WTC11 (cell line): Measurements from ENCODE around the gene ANKMY1. TPM values are rescaled to one million over a fixed set of nuclear protein-coding genes. Genes with fewer than 3 reads are reported as not detected.

Source experiments
- ATAC-seq: fragments of 200-7000 bp; cut with Tn5 transposase; 2 replicates; pipeline ENCODE4 v1.10.0; 2021; ENCODE audit warnings: mild to moderate bottlenecking, moderate library complexity
- CTCF ChIA-PET: fragments of 300-600 bp; sonication (Branson Sonifier 250); formaldehyde crosslinking; loops from one replicate; lab custom pipeline; 2021; ENCODE audit warnings: antibody characterized with exemption; lab: Charles Lee
- POLR2A ChIA-PET: fragments of 350-600 bp; sonication (Branson Sonifier 250); formaldehyde crosslinking; loops from one replicate; lab custom pipeline; 2021; ENCODE audit warnings: antibody characterized with exemption; lab: Charles Lee
- DNase-seq: peaks from one replicate; pipeline ENCODE4 v3.0.0; 2021; ENCODE audit warnings: low spot score
- H3K27ac Mint-ChIP-seq: 2 replicates; pipeline ENCODE4 v1.8.0; 2021; ENCODE audit warnings: mixed read lengths
- H3K27me3 Mint-ChIP-seq: 2 replicates; pipeline ENCODE4 v1.8.0; 2021; ENCODE audit warnings: low read depth, mild to moderate bottlenecking, moderate library complexity, mixed read lengths
- H3K36me3 Mint-ChIP-seq: 2 replicates; pipeline ENCODE4 v1.8.0; 2021; ENCODE audit warnings: mixed read lengths
- H3K4me1 Mint-ChIP-seq: 2 replicates; pipeline ENCODE4 v1.8.0; 2022; ENCODE audit warnings: mixed read lengths
- H3K4me3 Mint-ChIP-seq: 2 replicates; pipeline ENCODE4 v1.8.0; 2021; ENCODE audit warnings: mild to moderate bottlenecking, moderate library complexity, mixed read lengths
- H3K9me3 Mint-ChIP-seq: 2 replicates; pipeline ENCODE4 v1.8.0; 2021; ENCODE audit warnings: mixed read lengths
- ATF1 ChIP-seq: sonication (generic); formaldehyde crosslinking; IDR thresholded peaks from 2 replicates; pipeline ENCODE4 v1.8.1; 2023; ENCODE audit warnings: mild to moderate bottlenecking, moderate library complexity, missing genetic modification reagents
- ATF6 ChIP-seq: sonication (generic); formaldehyde crosslinking; IDR thresholded peaks from 2 replicates; pipeline ENCODE4 v1.8.1; 2023; ENCODE audit warnings: mild to moderate bottlenecking, missing genetic modification reagents
- CREM ChIP-seq: sonication (generic); formaldehyde crosslinking; IDR thresholded peaks from 2 replicates; pipeline ENCODE4 v1.8.1; 2022; ENCODE audit warnings: mild to moderate bottlenecking, missing genetic modification reagents, moderate library complexity
- E2F4 ChIP-seq: sonication (generic); formaldehyde crosslinking; IDR thresholded peaks from 2 replicates; pipeline ENCODE4 v1.8.1; 2022; ENCODE audit warnings: low read depth, mild to moderate bottlenecking, moderate library complexity, missing genetic modification reagents, borderline replicate concordance
- ERG ChIP-seq: fragments of 250-450 bp; sonication (Bioruptor Pico); IDR thresholded peaks from 2 replicates; pipeline ENCODE4 v1.8.0; 2021; ENCODE audit warnings: mild to moderate bottlenecking
- ETV6 ChIP-seq: sonication (generic); formaldehyde crosslinking; IDR thresholded peaks from 2 replicates; pipeline ENCODE4 v1.8.1; 2022; ENCODE audit warnings: mild to moderate bottlenecking, missing genetic modification reagents
- FOXK1 ChIP-seq: sonication (generic); formaldehyde crosslinking; IDR thresholded peaks from 2 replicates; pipeline ENCODE4 v1.8.0; 2022; ENCODE audit warnings: mild to moderate bottlenecking, moderate library complexity, missing genetic modification reagents
- GABPB1 ChIP-seq: sonication (generic); formaldehyde crosslinking; IDR thresholded peaks from 2 replicates; pipeline ENCODE4 v1.8.1; 2023; ENCODE audit warnings: mild to moderate bottlenecking, missing genetic modification reagents
- GTF2I ChIP-seq: fragments of 250-450 bp; sonication (Bioruptor Pico); conservative IDR thresholded peaks from 2 replicates; pipeline ENCODE4 v1.4.0; 2021; ENCODE audit warnings: mild to moderate bottlenecking
- HMGA2 ChIP-seq: fragments of 250-450 bp; sonication (Bioruptor Pico); IDR thresholded peaks from 2 replicates; pipeline ENCODE4 v1.4.0; 2021; ENCODE audit warnings: mild to moderate bottlenecking, moderate library complexity
- IRF1 ChIP-seq: sonication (generic); formaldehyde crosslinking; IDR thresholded peaks from 2 replicates; pipeline ENCODE4 v1.8.0; 2023; ENCODE audit warnings: missing genetic modification reagents
- JUN ChIP-seq: sonication (generic); formaldehyde crosslinking; IDR thresholded peaks from 2 replicates; pipeline ENCODE4 v1.8.0; 2023; ENCODE audit warnings: mild to moderate bottlenecking, missing genetic modification reagents
- MLX ChIP-seq: sonication (generic); formaldehyde crosslinking; IDR thresholded peaks from 2 replicates; pipeline ENCODE4 v1.8.1; 2023; ENCODE audit warnings: mild to moderate bottlenecking, missing genetic modification reagents, moderate library complexity
- MXD4 ChIP-seq: fragments of 250-450 bp; sonication (Bioruptor Pico); IDR thresholded peaks from 2 replicates; pipeline ENCODE4 v1.8.0; 2021; ENCODE audit warnings: mild to moderate bottlenecking, moderate library complexity, borderline replicate concordance
- NFATC4 ChIP-seq: fragments of 250-450 bp; sonication (Bioruptor Pico); IDR thresholded peaks from 2 replicates; pipeline ENCODE4 v1.9.0; 2021; ENCODE audit warnings: mild to moderate bottlenecking
- NR2C2 ChIP-seq: sonication (generic); formaldehyde crosslinking; IDR thresholded peaks from 2 replicates; pipeline ENCODE4 v1.8.0; 2022; ENCODE audit warnings: mild to moderate bottlenecking, missing genetic modification reagents
- PREB ChIP-seq: sonication (generic); formaldehyde crosslinking; IDR thresholded peaks from 2 replicates; pipeline ENCODE4 v1.8.1; 2022; ENCODE audit warnings: mild to moderate bottlenecking, missing genetic modification reagents, moderate library complexity, borderline replicate concordance
- RELA ChIP-seq: sonication (generic); formaldehyde crosslinking; IDR thresholded peaks from 2 replicates; pipeline ENCODE4 v1.8.1; 2022; ENCODE audit warnings: missing genetic modification reagents, mild to moderate bottlenecking, borderline replicate concordance
- RORB ChIP-seq: fragments of 250-450 bp; sonication (Bioruptor Pico); IDR thresholded peaks from 2 replicates; pipeline ENCODE4 v1.9.0; 2021; ENCODE audit warnings: mild to moderate bottlenecking
- SMAD3 ChIP-seq: sonication (generic); formaldehyde crosslinking; IDR thresholded peaks from 2 replicates; pipeline ENCODE4 v1.8.0; 2022; ENCODE audit warnings: missing genetic modification reagents, mild to moderate bottlenecking, borderline replicate concordance
- SP1 ChIP-seq: sonication (generic); formaldehyde crosslinking; conservative IDR thresholded peaks from 2 replicates; pipeline ENCODE4 v1.8.1; 2022; ENCODE audit warnings: missing genetic modification reagents
- ZNF121 ChIP-seq: sonication (generic); formaldehyde crosslinking; IDR thresholded peaks from 2 replicates; pipeline ENCODE4 v1.8.0; 2023; ENCODE audit warnings: missing genetic modification reagents
- ZNF138 ChIP-seq: sonication (generic); formaldehyde crosslinking; conservative IDR thresholded peaks from 2 replicates; pipeline ENCODE4 v1.8.1; 2022; ENCODE audit warnings: mild to moderate bottlenecking, moderate library complexity, missing genetic modification reagents
- ZNF232 ChIP-seq: sonication (generic); formaldehyde crosslinking; IDR thresholded peaks from 2 replicates; pipeline ENCODE4 v1.8.0; 2022; ENCODE audit warnings: mild to moderate bottlenecking, missing genetic modification reagents
- ZNF423 ChIP-seq: fragments of 250-450 bp; sonication (Bioruptor Pico); IDR thresholded peaks from 2 replicates; pipeline ENCODE4 v2.1.2; 2022; ENCODE audit warnings: mild to moderate bottlenecking, moderate library complexity
- ZSCAN18 ChIP-seq: fragments of 250-450 bp; sonication (Bioruptor Pico); IDR thresholded peaks from 2 replicates; pipeline ENCODE4 v2.1.2; 2022; ENCODE audit warnings: mild to moderate bottlenecking, moderate library complexity
- total RNA-seq: library from RNA; stranded (reverse); gene quantifications from 3 replicates; pipeline ENCODE4 v1.2.3, GENCODE V29; 2021

ANKMY1 gene
- total RNA-seq, 1 experiment from 2014 or later, result 4.6 TPM

- TF ChIP-seq RELA (CRISPR knock-in tag) (no peak), MLX (CRISPR knock-in tag) (no peak), SP1 (CRISPR knock-in tag) (no peak), HMGA2 (CRISPR knock-in tag) (no peak), ZNF423 (CRISPR knock-in tag) (no peak), ATF1 (CRISPR knock-in tag) (no peak), ZNF138 (CRISPR knock-in tag) (no peak), GTF2I (CRISPR knock-in tag) (no peak), JUN (CRISPR knock-in tag) (no peak), GABPB1 (no peak), SMAD3 (CRISPR knock-in tag) (no peak), ZNF121 (CRISPR knock-in tag) (no peak), E2F4 (CRISPR knock-in tag) (no peak), PREB (no peak), RORB (CRISPR knock-in tag) (no peak)
- TF ChIP-seq, all 79 proteins: peak for 0
Measured at GRCh38 chr2:240518981-240519380, 38.8 kb downstream of the ANKMY1 start (continued).

- Mint-ChIP-seq H3K9me3 (peaks cover 8% of the 10 kb centered on the region), H3K27ac (no peak overlapping the region), H3K4me1 (peaks cover 12% of the 10 kb centered on the region), H3K27me3 (peaks cover 41% of the 10 kb centered on the region), H3K4me3 (no peak overlapping the region), H3K36me3 (peaks cover 7% of the 10 kb centered on the region)
- ChIA-PET POLR2A (no interaction called here), CTCF (interaction anchor here (1.1 kb wide), 1 partner anchor 139 kb away, joined by 3 read pairs; no protein-coding TSS in a partner anchor)
- no peak for DNase-seq
- no peak for ATAC-seq
- no peak for TF ChIP-seq ATF6 (CRISPR knock-in tag)
- TF ChIP-seq ERG (CRISPR knock-in tag), result no peak
- TF ChIP-seq CREM (CRISPR knock-in tag), result no peak
- TF ChIP-seq HMGA2 (CRISPR knock-in tag), result no peak
- no peak for TF ChIP-seq IRF1 (CRISPR knock-in tag)
- no peak for TF ChIP-seq NFATC4
- no peak for TF ChIP-seq ETV6 (CRISPR knock-in tag)
- no peak for TF ChIP-seq ZNF232
- TF ChIP-seq GABPB1, result no peak
- TF ChIP-seq SMAD3 (CRISPR knock-in tag), result no peak
- TF ChIP-seq NR2C2, result no peak
- no peak for TF ChIP-seq MXD4 (CRISPR knock-in tag)
- TF ChIP-seq ZSCAN18 (CRISPR knock-in tag), result no peak
- no peak for TF ChIP-seq FOXK1 (CRISPR knock-in tag)
Measured at GRCh38 chr2:240517342-240517741, 40.4 kb downstream of the ANKMY1 start.
